Common myeloid progenitor, CD34-positive (primary cell): ENCODE data around the gene CDC42EP4.

ENCODE experiments used
- CTCF ChIA-PET: fragments of 350-600 bp; sonication (Branson Sonifier 250); formaldehyde crosslinking; loops from one replicate; lab custom pipeline; 2021; ENCODE audit warnings: antibody characterized with exemption; lab: Charles Lee
- POLR2A ChIA-PET: fragments of 350-600 bp; sonication (Branson Sonifier 250); formaldehyde crosslinking; loops from one replicate; lab custom pipeline; 2021; ENCODE audit warnings: antibody characterized with exemption; lab: Charles Lee
- DNase-seq, 3 donors: peaks; one replicate each; pipeline versions ENCODE4 v3.0.0 to v3.0.0-alpha.2; 2013
- H3K27ac ChIP-seq, 2 experiments: 1 replicate in 1 of 2; 2 replicates in 1 of 2; pipeline ENCODE4 v1.7.0; 2013; ENCODE audit warnings: inconsistent platforms in 2 of 2, low read length in 2 of 2, mild to moderate bottlenecking in 2 of 2, low read depth in 1 of 2, moderate library complexity in 1 of 2; ENCODE audit not compliant: severe bottlenecking in 2 of 2, insufficient read depth in 1 of 2, poor library complexity in 1 of 2
- H3K27me3 ChIP-seq, 5 experiments: replicated peaks in 2 of 5; 1 replicate in 3 of 5; 2 replicates in 2 of 5; pipeline versions ENCODE4 v1.6.1 to v1.7.0; 2013; ENCODE audit warnings: low read length in 4 of 5, mild to moderate bottlenecking in 2 of 5, moderate library complexity in 2 of 5, inconsistent platforms in 1 of 5; ENCODE audit not compliant: insufficient read depth in 5 of 5, control insufficient read depth in 4 of 5
- H3K36me3 ChIP-seq, 4 experiments: 1 replicate in 2 of 4; 2 replicates in 2 of 4; pipeline versions ENCODE4 v1.6.1 to v1.7.0; 2013; ENCODE audit warnings: low read length in 3 of 4, control low read depth in 1 of 4, mild to moderate bottlenecking in 1 of 4; ENCODE audit not compliant: control insufficient read depth in 4 of 4, insufficient read depth in 4 of 4
- H3K4me1 ChIP-seq, 4 experiments: 1 replicate in 3 of 4; 2 replicates in 1 of 4; pipeline versions ENCODE4 v1.6.1 to v1.7.1; 2013; ENCODE audit warnings: low read length in 3 of 4, mild to moderate bottlenecking in 3 of 4, control low read depth in 1 of 4, inconsistent platforms in 1 of 4, moderate library complexity in 1 of 4; ENCODE audit not compliant: control insufficient read depth in 4 of 4, insufficient read depth in 4 of 4; ENCODE audit errors: control extremely low read depth in 1 of 4
- H3K4me3 ChIP-seq, 7 experiments: 1 replicate in 4 of 7; 2 replicates in 3 of 7; pipeline versions ENCODE4 v1.5.1 to v1.7.0; 2013; ENCODE audit warnings: mild to moderate bottlenecking in 7 of 7, low read length in 6 of 7, moderate library complexity in 6 of 7, inconsistent platforms in 2 of 7, low read depth in 2 of 7, control low read depth in 1 of 7; ENCODE audit not compliant: insufficient read depth in 4 of 7, control insufficient read depth in 1 of 7; ENCODE audit errors: extremely low read depth in 1 of 7
- H3K9me3 ChIP-seq, 5 experiments: 1 replicate in 4 of 5; 2 replicates in 1 of 5; pipeline versions ENCODE4 v1.6.1 to v1.7.1; 2013; ENCODE audit warnings: low read length in 4 of 5, mild to moderate bottlenecking in 2 of 5, inconsistent platforms in 1 of 5, low read depth in 1 of 5, moderate library complexity in 1 of 5; ENCODE audit not compliant: control insufficient read depth in 4 of 5, insufficient read depth in 2 of 5; ENCODE audit errors: control extremely low read depth in 1 of 5
- WGBS: methylation state at CpG from one replicate; pipeline ENCODE4 v1.1.5; 2013; ENCODE audit not compliant: insufficient coverage; 5-methylcytosine and 5-hydroxymethylcytosine counted together

CDC42EP4 gene

GRCh38 chr17:73331060-73331459 is 19.3 kb upstream of the CDC42EP4 start:
- no peak overlapping the region for H3K4me3 ChIP-seq
- ChIA-PET POLR2A (no interaction called here), CTCF (interaction anchor here (0.8 kb wide), 1 partner anchor 140 kb away, joined by 3 read pairs; no protein-coding TSS in a partner anchor)
- no peaks in the 10 kb centered on the region for H3K4me1 ChIP-seq
- no peak for DNase-seq
- no CpG with 5 or more reads among the region's 3 CpGs for WGBS
- no peak overlapping the region for H3K27ac ChIP-seq
- no peaks in the 10 kb centered on the region for H3K36me3 ChIP-seq
- H3K9me3 ChIP-seq: no peaks in the 10 kb centered on the region
- H3K27me3 ChIP-seq: no peaks in the 10 kb centered on the region

DNA sequence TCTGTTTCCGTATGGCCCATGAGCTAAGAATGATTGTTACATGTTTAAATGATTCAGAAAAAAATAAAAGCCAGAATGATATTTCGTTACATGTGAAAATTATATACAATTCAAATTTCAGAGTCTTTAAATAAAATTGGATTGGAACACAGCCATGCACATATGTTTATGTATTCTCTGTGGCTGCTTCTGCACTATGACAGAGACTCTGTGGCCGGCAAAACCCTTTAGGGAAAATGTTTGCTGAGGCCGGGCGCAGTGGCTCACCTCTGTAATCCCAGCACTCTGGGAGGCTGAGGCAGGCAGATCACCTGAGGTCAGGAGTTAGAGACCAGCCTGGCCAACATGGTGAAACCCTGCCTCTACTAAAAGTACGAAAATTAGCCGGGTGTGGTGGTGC is 15.9 kb upstream of the CDC42EP4 start:
- DNase-seq: no peak
- WGBS: 92% methylated on average over 5 of the region's 7 CpGs
- ChIA-PET POLR2A (no interaction called here), CTCF (no interaction called here)
- no peak overlapping the region for H3K4me3 ChIP-seq
- H3K36me3 ChIP-seq: no peaks in the 10 kb centered on the region
- H3K4me1 ChIP-seq: peaks cover 0 to 10% (median 0%) of the 10 kb centered on the region in 4 experiments
- no peak overlapping the region for H3K27ac ChIP-seq
- H3K27me3 ChIP-seq: peaks cover 0 to 6% (median 1%) of the 10 kb centered on the region in 5 experiments
- peaks cover 0 to 3% (median 0%) of the 10 kb centered on the region in 5 experiments for H3K9me3 ChIP-seq

DNA sequence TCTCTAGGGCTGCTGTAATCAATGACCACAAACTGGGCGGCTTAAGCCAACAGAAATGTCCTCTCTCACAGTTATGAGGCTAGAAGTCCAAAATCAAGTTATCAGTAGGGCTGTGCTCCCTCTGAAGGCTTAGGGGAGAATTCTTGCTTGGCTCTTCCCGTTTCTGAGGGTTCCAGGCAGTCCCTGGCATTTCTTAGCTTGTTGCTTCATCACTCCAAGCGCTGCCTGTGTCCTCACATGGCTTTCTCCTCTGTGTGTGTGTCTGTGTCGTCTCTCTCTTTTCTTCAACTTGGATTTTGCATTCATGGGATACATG is 13.7 kb upstream of the CDC42EP4 start:
- Histone ChIP-seq H3K36me3 (no peaks in the 10 kb centered on the region), H3K4me1 (peaks cover 0 to 10% (median 0%) of the 10 kb centered on the region in 4 experiments), H3K4me3 (no peak overlapping the region), H3K27me3 (peaks cover 0 to 6% (median 1%) of the 10 kb centered on the region in 5 experiments), H3K27ac (no peak overlapping the region), H3K9me3 (peaks cover 0 to 5% (median 0%) of the 10 kb centered on the region in 5 experiments)
- POLR2A ChIA-PET: no interaction called here
- no peak for DNase-seq
- CTCF ChIA-PET: no interaction called here
- 82% methylated on average over 3 of the region's 4 CpGs for WGBS

GRCh38 chr17:73324711-73325526 is 13.1 kb upstream of the CDC42EP4 start:
- Histone ChIP-seq H3K4me3 (no peak overlapping the region), H3K9me3 (peaks cover 0 to 5% (median 0%) of the 10 kb centered on the region in 5 experiments), H3K27ac (no peak overlapping the region), H3K36me3 (no peaks in the 10 kb centered on the region), H3K4me1 (peaks cover 0 to 10% (median 0%) of the 10 kb centered on the region in 4 experiments), H3K27me3 (peaks cover 0 to 6% (median 1%) of the 10 kb centered on the region in 5 experiments)
- no peak for DNase-seq
- CTCF ChIA-PET: interaction anchor here (1.0 kb wide), 1 partner anchor 12 kb away, joined by 3 read pairs; no protein-coding TSS in a partner anchor
- 86% methylated on average over 14 of the region's 17 CpGs for WGBS
- POLR2A ChIA-PET: no interaction called here

- no peak for DNase-seq
Measured at GRCh38 chr17:73324160-73324475, 12.3 kb upstream of the CDC42EP4 start.

GRCh38 chr17:73323409-73324159 is 11.8 kb upstream of the CDC42EP4 start:
- no peak for DNase-seq
- CTCF ChIA-PET: interaction anchor here (1.0 to 1.4 kb wide), 3 partner anchors 11 to 40 kb away, joined by 3 read pairs; no protein-coding TSS in a partner anchor
- Histone ChIP-seq H3K4me1 (peaks cover 0 to 10% (median 0%) of the 10 kb centered on the region in 4 experiments), H3K36me3 (no peaks in the 10 kb centered on the region), H3K9me3 (peaks cover 0 to 5% (median 0%) of the 10 kb centered on the region in 5 experiments), H3K4me3 (no peak overlapping the region), H3K27ac (no peak overlapping the region), H3K27me3 (peaks cover 0 to 6% (median 1%) of the 10 kb centered on the region in 5 experiments)
- POLR2A ChIA-PET: no interaction called here
- 46% methylated on average over 3 of the region's 5 CpGs for WGBS

More at GRCh38 chr17:73324160-73324475, 12.3 kb upstream of the CDC42EP4 start:
- Histone ChIP-seq H3K27me3 (peaks cover 0 to 6% (median 1%) of the 10 kb centered on the region in 5 experiments), H3K4me1 (peaks cover 0 to 10% (median 0%) of the 10 kb centered on the region in 4 experiments), H3K27ac (no peak overlapping the region), H3K9me3 (peaks cover 0 to 5% (median 0%) of the 10 kb centered on the region in 5 experiments), H3K36me3 (no peaks in the 10 kb centered on the region), H3K4me3 (no peak overlapping the region)
- WGBS: 71% methylated on average over 6 of the region's 9 CpGs
- CTCF ChIA-PET: interaction anchor here (1.0 to 1.4 kb wide), 2 partner anchors 12 to 40 kb away, joined by 3 read pairs; no protein-coding TSS in a partner anchor
- POLR2A ChIA-PET: no interaction called here
